ENCODE data around the gene CDK17.
A peak's percentile ranks its signal among the peaks of the same experiment; 100 is the strongest.
"Not testable (repeated sequence)": the region's sequence is repeated elsewhere in the genome, so short reads cannot be mapped to it uniquely, and the experiment has no call there.

The CDK17 gene

GRCh38 chr12:96399919-96400630 lies at the start of gene CDK17:
Gene CDK17 (minus strand): TSS chr12:96400439. CDS start chr12:96334836, 65,603 bp downstream.
- peak; percentile 75 to 82 (median 77) for DNase-seq (ENCODE audit: low read depth in 3 of 3)

- no peak for DNase-seq (ENCODE audit: low read depth in 3 of 3)
Observed at GRCh38 chr12:96448300-96448699, 48.1 kb upstream of the CDK17 start.

- DNase-seq (ENCODE audit: low read depth in 3 of 3), result no peak
Observed at GRCh38 chr12:96447256-96447655, 47.0 kb upstream of the CDK17 start.

- peak in 2 of 3 experiments; percentile 22 to 32 for DNase-seq (ENCODE audit: low read depth in 3 of 3)
Observed at GRCh38 chr12:96445691-96446583, 45.7 kb upstream of the CDK17 start.

GRCh38 chr12:96444399-96444798 lies 44.2 kb upstream of the CDK17 start:
- no peak for DNase-seq (ENCODE audit: low read depth in 3 of 3)

GRCh38 chr12:96442906-96443305 lies 42.7 kb upstream of the CDK17 start:
- no peak for DNase-seq (ENCODE audit: low read depth in 3 of 3)

GRCh38 chr12:96441816-96442215 lies 41.6 kb upstream of the CDK17 start:
- no peak for DNase-seq (ENCODE audit: low read depth in 3 of 3)

- no peak for DNase-seq (ENCODE audit: low read depth in 3 of 3)
Observed at GRCh38 chr12:96438330-96438729, 38.1 kb upstream of the CDK17 start.

- no peak for DNase-seq (ENCODE audit: low read depth in 3 of 3)
Observed at GRCh38 chr12:96437171-96437445, 36.9 kb upstream of the CDK17 start.

- DNase-seq (ENCODE audit: low read depth in 3 of 3), result no peak
Observed at GRCh38 chr12:96436366-96437170, 36.3 kb upstream of the CDK17 start.

- DNase-seq (ENCODE audit: low read depth in 3 of 3), result peak; percentile 23 to 53 (median 44)
Observed at GRCh38 chr12:96434107-96434506, 33.9 kb upstream of the CDK17 start.

- not testable (repeated sequence) for DNase-seq (ENCODE audit: low read depth in 3 of 3)
Observed at GRCh38 chr12:96432496-96433321, 32.5 kb upstream of the CDK17 start.

GRCh38 chr12:96431067-96431466 lies 30.8 kb upstream of the CDK17 start:
- DNase-seq (ENCODE audit: low read depth in 3 of 3), result no peak

GRCh38 chr12:96427269-96427729 lies 27.1 kb upstream of the CDK17 start:
- DNase-seq (ENCODE audit: low read depth in 3 of 3), result peak in 1 of 3 experiments; percentile 18

- DNase-seq (ENCODE audit: low read depth in 3 of 3), result no peak
Observed at GRCh38 chr12:96425951-96426350, 25.7 kb upstream of the CDK17 start.

- DNase-seq (ENCODE audit: low read depth in 3 of 3), result no peak
Observed at GRCh38 chr12:96425321-96425720, 25.1 kb upstream of the CDK17 start.

GRCh38 chr12:96424601-96425000 lies 24.4 kb upstream of the CDK17 start:
- no peak for DNase-seq (ENCODE audit: low read depth in 3 of 3)

- no peak for DNase-seq (ENCODE audit: low read depth in 3 of 3)
Observed at GRCh38 chr12:96422192-96422591, 22.0 kb upstream of the CDK17 start.

- no peak for DNase-seq (ENCODE audit: low read depth in 3 of 3)
Observed at GRCh38 chr12:96421014-96421413, 20.8 kb upstream of the CDK17 start.

- no peak for DNase-seq (ENCODE audit: low read depth in 3 of 3)
Observed at GRCh38 chr12:96420277-96420835, 20.1 kb upstream of the CDK17 start.

All from stimulated activated CD4-positive, alpha-beta T cell treated with anti-CD3 and anti-CD28 coated beads, TNF-alpha, amount 100 ng/mL, for 24 hours (primary cell).